Measurements from ENCODE around the gene ZNF790. TPM values are rescaled to one million over a fixed set of nuclear protein-coding genes. Genes with fewer than 3 reads are reported as not detected.
A peak's percentile ranks its signal among the peaks of the same experiment; 100 is the strongest.

The ZNF790 gene
- total and polyA plus RNA-seq, 2 of the 13 experiments (the other 11 are each of a cell fraction or from before 2014, with no cell fraction given) = 1.3 to 5.3 TPM

- no peak; a peak in 1 of 4 replicates for TF ChIP-seq ATF4 (CRISPR knock-in tag; IDR thresholded peaks at IDR 0.05)
- no peak for TF ChIP-seq HOXA5 (CRISPR knock-in tag; IDR thresholded peaks at IDR 0.05)
- no peak for TF ChIP-seq FOXK1 (CRISPR knock-in tag; IDR thresholded peaks at IDR 0.05; ENCODE audit: borderline replicate concordance, low read depth)
- TF ChIP-seq CREM (IDR thresholded peaks at IDR 0.05) = peak; percentile 79
- no peak for TF ChIP-seq CREM (CRISPR knock-in tag; IDR thresholded peaks at IDR 0.05)
- no peak for TF ChIP-seq ZNF678 (CRISPR knock-in tag; IDR thresholded peaks at IDR 0.05)
- TF ChIP-seq ZNF777 (CRISPR knock-in tag; IDR thresholded peaks at IDR 0.05) = no peak
- TF ChIP-seq ZNF441 (CRISPR knock-in tag; IDR thresholded peaks at IDR 0.05; ENCODE audit: borderline replicate concordance) = no peak
- no peak; the same call in none of the 2 replicates for TF ChIP-seq KDM2A (CRISPR knock-in tag; IDR thresholded peaks at IDR 0.05; ENCODE audit: borderline replicate concordance, low read depth)
- 0 out of 2 replicates have a peak, but pooled peaks have one; percentile 14 for TF ChIP-seq ZNF264 (CRISPR knock-in tag; IDR thresholded peaks at IDR 0.05)
- TF ChIP-seq PAX8 (CRISPR knock-in tag; IDR thresholded peaks at IDR 0.05; ENCODE audit: borderline replicate concordance) = no peak
- TF ChIP-seq NCOA5 (CRISPR knock-in tag; IDR thresholded peaks at IDR 0.05) = no peak
- TF ChIP-seq BCLAF1 (IDR thresholded peaks at IDR 0.05) = no peak
- TF ChIP-seq KLF9 (CRISPR knock-in tag; IDR thresholded peaks at IDR 0.05; ENCODE audit: low read depth) = no peak
- TF ChIP-seq ZNF646 (CRISPR knock-in tag; IDR thresholded peaks at IDR 0.05) = peak; percentile 91
- no peak for TF ChIP-seq ZNF282 (IDR thresholded peaks at IDR 0.05; ENCODE audit: partially characterized antibody)
- no peak for TF ChIP-seq RFX3 (CRISPR knock-in tag; IDR thresholded peaks at IDR 0.05)
- TF ChIP-seq TFE3 (CRISPR knock-in tag; IDR thresholded peaks at IDR 0.05) = no peak
Measured at GRCh38 chr19:36850559-36851442, 12.6 kb upstream of the ZNF790 start, which contains the start of gene ZNF345 (continued).
